HG02885 (cell line): ENCODE results near the gene RBM6.
"Not testable (repeated sequence)": the region's sequence is repeated elsewhere in the genome, so short reads cannot be mapped to it uniquely, and the experiment has no call there.

Experiments
- ATAC-seq: cut with Tn5 transposase; IDR thresholded peaks from one replicate; pipeline ENCODE4 v1.9.1; 2021; ENCODE audit warnings: mild to moderate bottlenecking; ENCODE audit not compliant: unreplicated experiment, poor library complexity

The RBM6 gene

GRCh38 chr3:49939858-49940666 lies at the start of gene RBM6:
TSS of gene RBM6 (plus strand) at chr3:49940150. CDS start at chr3:49962642, 22,492 bp downstream.
- ATAC-seq: peak; percentile 89

- ATAC-seq: no peak
Measured at GRCh38 chr3:49895791-49896190, 44.2 kb upstream of the RBM6 start.

GRCh38 chr3:49896345-49896744 lies 43.6 kb upstream of the RBM6 start:
- no peak for ATAC-seq

- ATAC-seq: no peak
Measured at GRCh38 chr3:49898991-49899390, 41.0 kb upstream of the RBM6 start.

- no peak for ATAC-seq
Measured at GRCh38 chr3:49899815-49900214, 40.1 kb upstream of the RBM6 start.

GRCh38 chr3:49900491-49901153 lies 39.3 kb upstream of the RBM6 start:
- ATAC-seq: no peak

- ATAC-seq: no peak
Measured at GRCh38 chr3:49901366-49902339, 38.3 kb upstream of the RBM6 start.

- no peak for ATAC-seq
Measured at GRCh38 chr3:49902511-49903345, 37.2 kb upstream of the RBM6 start.

GRCh38 chr3:49903451-49904424 lies 36.2 kb upstream of the RBM6 start, which contains the start of gene MST1R:
TSS of gene MST1R (minus strand) at chr3:49903873. CDS start at chr3:49903609, 264 bp downstream.
- ATAC-seq: peak; percentile 70

GRCh38 chr3:49904448-49904847 lies 35.5 kb upstream of the RBM6 start:
- ATAC-seq: not testable (repeated sequence)

- ATAC-seq: no peak
Measured at GRCh38 chr3:49906073-49906743, 33.7 kb upstream of the RBM6 start.

- no peak for ATAC-seq
Measured at GRCh38 chr3:49908373-49909199, 31.4 kb upstream of the RBM6 start.

- no peak for ATAC-seq
Measured at GRCh38 chr3:49910409-49911123, 29.4 kb upstream of the RBM6 start.

- no peak for ATAC-seq
Measured at GRCh38 chr3:49911124-49911420, 28.9 kb upstream of the RBM6 start.

GRCh38 chr3:49911611-49912010 lies 28.3 kb upstream of the RBM6 start:
- no peak for ATAC-seq

- no peak for ATAC-seq
Measured at GRCh38 chr3:49912881-49913281, 27.1 kb upstream of the RBM6 start.

GRCh38 chr3:49914906-49915305 lies 25.0 kb upstream of the RBM6 start:
- ATAC-seq: no peak
